Right lobe of liver (tissue), 6 donors: ENCODE data around the gene C15orf62. TPM values are rescaled to one million over a fixed set of nuclear protein-coding genes. Genes with fewer than 3 reads are reported as not detected.
A peak's percentile ranks its signal among the peaks of the same experiment; 100 is the strongest.

Source experiments
- ATAC-seq, 4 donors: fragments of 200-7000 bp; cut with Tn5 transposase; one replicate each; pipeline ENCODE4 v1.9.1; 2020; ENCODE audit warnings: mild to moderate bottlenecking in 4 of 4, moderate library complexity in 4 of 4
- DNase-seq, 3 donors: peaks; one replicate each; pipeline ENCODE4 v3.0.0-alpha.2; 2020
- H3K27ac ChIP-seq, 3 donors: fragments of 200-600 bp; one replicate each; pipeline ENCODE4 v1.8.0; 2022
- H3K27me3 ChIP-seq, 2 donors: fragments of 200-600 bp; one replicate each; pipeline ENCODE4 v1.8.0; 2022
- H3K36me3 ChIP-seq, 4 donors: fragments of 200-600 bp; sonication (generic) in 1 of 4; one replicate each; pipeline versions ENCODE4 v1.5.1 to v1.8.0; 2017 to 2022; ENCODE audit warnings: control low read depth in 1 of 4
- H3K4me1 ChIP-seq, 4 donors: fragments of 200-600 bp; sonication (generic) in 1 of 4; one replicate each; pipeline versions ENCODE4 v1.5.1 to v1.8.0; 2017 to 2022; ENCODE audit warnings: control low read depth in 1 of 4
- H3K4me3 ChIP-seq, 3 donors: fragments of 200-600 bp; one replicate each; pipeline ENCODE4 v1.8.0; 2022
- H3K9me3 ChIP-seq, 4 donors: fragments of 200-600 bp; sonication (generic) in 1 of 4; one replicate each; pipeline versions ENCODE4 v1.5.1 to v1.8.0; 2017 to 2022; ENCODE audit warnings: control low read depth in 1 of 4
- CTCF ChIP-seq, 4 donors: fragments of 200-600 bp in 3 of 4; fragments of 450-650 bp in 1 of 4; IDR thresholded peaks; one replicate each; pipeline versions ENCODE4 v1.5.1 to v1.8.0; 2016 to 2022; ENCODE audit warnings: antibody characterized with exemption in 4 of 4, mild to moderate bottlenecking in 2 of 4
- POLR2A ChIP-seq: fragments of 450-650 bp; IDR thresholded peaks from one replicate; pipeline ENCODE4 v1.6.1; 2017; ENCODE audit warnings: antibody characterized with exemption, mild to moderate bottlenecking
- WGBS: methylation state at CpG from one replicate; pipeline ENCODE4 v1.1.6; 2018; ENCODE audit warnings: low coverage, low lambda C conversion rate; ENCODE audit not compliant: insufficient coverage; ENCODE audit errors: missing lambda C conversion rate; 5-methylcytosine and 5-hydroxymethylcytosine counted together
- intact Hi-C, 2 donors: fragments of 100-400 bp; cut with DNase I; formaldehyde crosslinking; loops; one replicate each; pipeline versions ENCODE4 v1.11.2 to v1.14.1; 2022
- total RNA-seq, 6 experiments: library from RNA; depleted of rRNA in 2 of 6; stranded (reverse); fragments of >200 nt in 2 of 6; fragmentation: NEBNext Ultra II Directional in 3 of 6; extraction: Animal tissue kit (Norgen Biotek cat#: 25700) in 3 of 6; gene quantifications; one replicate each; pipeline versions ENCODE4 v1.1.0 to v1.2.4, GENCODE V29; 2016 to 2023
- donor health status: DM: no; HTN: yes; CAD: no.
- donor health status: DM: no; HTN: no; CAD: no.
- donor health status: DM: no; HTN: no; CAD: no.
- donor health status: DM: no; HTN: yes; CAD: no.
- donor health status: DM: no; HTN: yes; CAD: no.

C15orf62 gene
- total RNA-seq, 6 experiments from 2014 or later: 0.51 to 1.6 (median 0.83) TPM

- H3K27ac ChIP-seq: peak overlapping the region in 1 of 3 donors; percentile 95
- TF ChIP-seq CTCF (IDR thresholded peaks at IDR 0.05): no peak
- TF ChIP-seq POLR2A: no peak
- no peaks in the 10 kb centered on the region for H3K27me3 ChIP-seq
- peaks cover 0 to 11% (median 0%) of the 10 kb centered on the region in 4 donors for H3K36me3 ChIP-seq
- 2% methylated on average over 16 of the region's 19 CpGs for WGBS
- peaks cover 0 to 26% (median 10%) of the 10 kb centered on the region in 4 donors for H3K4me1 ChIP-seq
- H3K4me3 ChIP-seq: peak overlapping the region; percentile 95 to 99 (median 98)
- intact Hi-C loops: no loop called here
- DNase-seq (no peak), ATAC-seq (no peak)
- H3K9me3 ChIP-seq: no peaks in the 10 kb centered on the region
These were observed 38.2 kb downstream of the C15orf62 start for GRCh38 chr15:40807888-40808461.

- no peak for TF ChIP-seq POLR2A
- DNase-seq (peak in 2 of 3 donors; percentile 32 to 60), ATAC-seq (no peak)
- WGBS: 51% methylated on average over 7 of the region's 8 CpGs
- intact Hi-C loops: no loop called here
- H3K9me3 ChIP-seq: no peaks in the 10 kb centered on the region
- no peaks in the 10 kb centered on the region for H3K27me3 ChIP-seq
- H3K36me3 ChIP-seq: peaks cover 0 to 18% (median under 1%) of the 10 kb centered on the region in 4 donors
- no peak overlapping the region for H3K27ac ChIP-seq
- peaks cover 0 to 16% (median 5%) of the 10 kb centered on the region in 4 donors for H3K4me1 ChIP-seq
- H3K4me3 ChIP-seq: no peak overlapping the region
These were observed 39.2 kb downstream of the C15orf62 start for GRCh38 chr15:40808861-40809450.

- intact Hi-C loops: no loop called here
- no peaks in the 10 kb centered on the region for H3K9me3 ChIP-seq
- no peak for ATAC-seq
- no peak overlapping the region for H3K4me3 ChIP-seq
- H3K27me3 ChIP-seq: no peaks in the 10 kb centered on the region
- no peak for DNase-seq
- peaks cover 0 to 15% (median 3%) of the 10 kb centered on the region in 4 donors for H3K4me1 ChIP-seq
- H3K27ac ChIP-seq: no peak overlapping the region
- WGBS: no CpG with 5 or more reads among the region's 12 CpGs
- TF ChIP-seq CTCF (IDR thresholded peaks at IDR 0.05): no peak
- H3K36me3 ChIP-seq: peaks cover 0 to 23% (median 2%) of the 10 kb centered on the region in 4 donors
These were observed 43.1 kb downstream of the C15orf62 start for GRCh38 chr15:40812721-40813425.

- 89% methylated on average over 4 of the region's 4 CpGs for WGBS
These were observed 45.4 kb downstream of the C15orf62 start for GRCh38 chr15:40815042-40815698.

More at GRCh38 chr15:40815042-40815698, 45.4 kb downstream of the C15orf62 start:
- ATAC-seq (peak; percentile 27 to 40 (median 30)), DNase-seq (no peak)
- Histone ChIP-seq H3K27me3 (no peaks in the 10 kb centered on the region), H3K4me1 (no peaks in the 10 kb centered on the region), H3K9me3 (no peaks in the 10 kb centered on the region), H3K4me3 (no peak overlapping the region), H3K36me3 (peaks cover 0 to 23% (median 2%) of the 10 kb centered on the region in 4 donors), H3K27ac (no peak overlapping the region)
- intact Hi-C loops: no loop called here
- TF ChIP-seq POLR2A: no peak
- TF ChIP-seq CTCF (IDR thresholded peaks at IDR 0.05): no peak
